Stimulated activated naive CD8-positive, alpha-beta T cell treated with anti-CD3 and anti-CD28 coated beads, Interleukin-15, Interleukin-2, amounts not matched to agents 100 U/mL and 50 U/mL, for 24 hours (primary cell): Measurements from ENCODE around the gene SP2.

Experiments used
- ATAC-seq: fragments of 150-1000 bp; cut with Tn5 transposase; one replicate; pipeline ENCODE4 v1.10.0; 2021
- DNase-seq: peaks from one replicate; pipeline ENCODE4 v3.0.0; 2021

The SP2 gene

DNA sequence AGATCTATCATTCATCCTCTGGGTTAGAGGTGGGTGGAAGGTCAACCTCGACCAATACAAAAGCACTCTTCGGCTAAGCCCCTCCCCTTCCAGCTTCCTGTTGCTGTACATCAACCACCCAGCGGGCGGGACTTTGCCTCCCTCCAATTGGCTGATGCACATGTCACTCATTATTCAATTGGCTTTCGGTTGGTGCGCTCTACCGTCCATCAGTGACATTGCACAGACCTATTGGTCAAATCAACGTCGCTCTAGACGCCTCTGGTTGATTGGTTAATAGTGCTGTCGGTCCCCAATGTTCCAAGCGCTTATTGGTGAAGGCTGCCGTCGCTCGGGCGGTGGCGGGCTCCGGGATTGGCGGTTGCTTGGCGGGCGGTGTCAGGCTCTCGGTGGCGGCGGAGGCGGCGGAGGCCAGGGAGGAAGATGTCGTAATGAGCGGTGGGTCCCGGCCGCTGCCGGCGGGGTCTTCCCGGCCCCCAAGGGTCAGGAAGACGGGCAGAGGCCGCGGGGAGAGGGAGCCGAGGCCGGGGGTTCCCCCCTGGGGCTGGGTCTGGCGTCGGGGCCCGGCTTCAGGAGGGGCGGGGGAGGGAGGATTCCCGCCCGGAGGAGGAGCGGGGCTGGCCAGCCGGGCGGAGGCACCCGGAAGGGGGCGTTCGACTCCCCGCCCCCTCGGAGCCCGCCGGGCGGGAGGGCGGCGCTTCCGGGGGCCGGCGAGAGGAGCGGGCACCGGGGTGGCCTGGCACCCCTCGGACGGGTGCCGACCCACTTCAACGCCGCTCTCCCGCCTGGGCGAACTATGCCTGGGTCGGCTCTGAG lies at the start of gene SP2:
TSS of gene SP2 (plus strand) at position 381 of the 816 bp plus-strand sequence. CDS start at position 432, 51 bp downstream.
- peak; percentile 97 for DNase-seq

DNA sequence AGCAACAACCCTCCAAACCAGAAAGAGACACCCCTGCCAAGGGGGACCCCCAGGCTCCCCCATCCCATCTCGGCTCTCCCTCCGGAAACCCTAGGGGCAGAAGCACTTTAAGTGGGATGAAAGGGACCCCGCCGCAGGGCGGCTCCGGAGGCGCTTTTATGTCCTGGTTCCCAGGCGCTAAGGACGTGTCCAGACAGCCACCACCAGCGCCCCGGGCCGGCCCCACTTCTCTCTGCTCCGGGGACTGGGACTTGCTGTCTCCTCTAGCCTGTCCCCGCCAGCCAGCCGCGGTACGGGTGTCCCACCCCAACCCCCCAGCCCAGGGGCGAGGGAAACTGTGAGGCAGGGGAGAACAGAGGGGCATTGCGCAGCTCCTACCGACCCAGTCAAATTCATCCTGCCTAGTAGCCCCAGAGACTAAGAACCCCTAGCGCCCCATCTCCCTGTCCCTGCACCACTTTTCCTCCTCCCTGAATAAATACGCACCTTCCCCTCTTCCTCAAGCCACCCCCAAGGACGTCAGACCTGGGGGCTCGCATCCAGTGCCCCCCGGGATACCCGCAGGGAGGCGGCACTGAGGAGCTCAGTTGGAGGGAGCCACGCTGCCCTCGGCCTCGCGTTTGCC lies 49.2 kb upstream of the SP2 start:
- no peak for ATAC-seq

More for the DNA sequence above, at the start of gene SP2:
- peak; percentile 97 for ATAC-seq

DNA sequence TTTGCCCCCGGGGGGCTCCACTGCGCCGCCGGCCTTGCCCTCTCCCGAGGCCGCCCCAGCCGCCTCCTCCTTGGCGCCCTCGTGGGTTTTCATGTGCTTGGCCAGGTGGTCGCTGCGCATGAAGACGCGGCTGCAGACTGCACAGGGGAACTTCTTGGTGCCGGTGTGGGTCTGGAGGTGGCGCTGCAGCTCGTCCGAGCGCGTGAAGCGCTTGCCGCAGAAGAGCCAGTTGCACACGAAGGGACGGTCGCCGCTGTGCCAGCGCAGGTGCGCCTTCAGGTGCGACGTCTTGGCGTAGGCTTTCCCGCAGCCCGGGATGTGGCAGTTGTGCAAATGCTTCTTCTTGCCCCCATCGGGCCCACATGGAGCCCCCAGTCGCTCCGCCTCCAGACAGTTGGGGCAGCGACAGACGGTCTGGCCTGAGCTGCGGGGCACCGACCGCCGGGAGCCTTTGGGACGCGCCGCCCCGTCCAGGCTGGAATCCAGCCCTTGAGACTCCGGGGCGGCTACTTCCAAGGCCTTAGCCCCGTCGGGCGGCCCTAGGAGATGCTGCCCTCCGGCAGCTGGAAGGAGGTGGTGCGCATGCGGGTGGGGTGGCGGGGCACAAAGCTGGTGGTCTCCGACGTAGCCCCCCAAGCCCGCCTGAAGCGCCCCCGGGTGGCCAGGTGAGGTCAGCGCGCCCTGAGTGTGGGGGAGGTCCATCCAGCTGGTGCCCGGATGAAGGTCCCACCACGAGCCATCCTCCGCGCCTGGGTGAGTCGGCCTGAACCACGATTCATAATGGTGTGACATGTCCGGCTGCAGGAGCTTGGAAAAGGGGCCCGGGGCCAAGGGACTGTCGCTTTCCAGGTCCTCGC lies 48.5 kb upstream of the SP2 start:
- no peak for ATAC-seq

More for the DNA sequence above, 49.2 kb upstream of the SP2 start:
- DNase-seq, result no peak

DNA sequence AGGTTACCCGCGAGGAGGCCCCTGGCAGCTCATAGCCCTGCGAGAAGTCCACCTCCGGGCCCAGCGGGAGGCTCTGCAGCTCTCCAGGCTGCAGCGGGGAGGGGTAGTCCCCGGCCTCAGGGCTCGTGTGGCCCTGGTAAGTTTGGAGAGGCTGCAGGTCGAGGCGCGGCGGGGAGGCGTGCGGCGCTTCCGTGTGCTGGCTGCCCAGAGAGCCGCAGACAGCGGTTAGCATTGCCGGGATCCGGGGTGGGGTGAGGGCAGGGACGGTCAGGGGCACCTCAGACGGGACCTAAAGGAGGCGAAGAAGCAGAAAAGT lies 47.9 kb upstream of the SP2 start:
- no peak for ATAC-seq
- DNase-seq, result no peak

More for the DNA sequence above, 48.5 kb upstream of the SP2 start:
- peak; percentile 27 for DNase-seq

DNA sequence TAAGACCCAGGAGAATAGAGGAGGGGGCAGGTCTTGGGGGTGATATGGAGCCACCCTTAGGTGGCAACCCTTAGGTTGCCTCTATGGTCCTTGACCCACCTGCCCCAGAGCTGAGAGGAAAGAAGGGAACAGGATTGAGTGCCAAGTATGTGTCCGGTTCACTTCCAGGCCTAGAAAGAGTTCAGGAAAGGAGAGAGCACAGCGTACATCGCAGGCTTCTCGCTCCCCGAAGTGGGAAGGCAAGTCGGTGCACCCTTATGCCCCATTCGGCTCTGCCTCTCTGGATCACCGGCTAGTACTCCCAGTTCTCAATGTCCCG lies 45.7 kb upstream of the SP2 start:
- no peak for DNase-seq
- no peak for ATAC-seq

DNA sequence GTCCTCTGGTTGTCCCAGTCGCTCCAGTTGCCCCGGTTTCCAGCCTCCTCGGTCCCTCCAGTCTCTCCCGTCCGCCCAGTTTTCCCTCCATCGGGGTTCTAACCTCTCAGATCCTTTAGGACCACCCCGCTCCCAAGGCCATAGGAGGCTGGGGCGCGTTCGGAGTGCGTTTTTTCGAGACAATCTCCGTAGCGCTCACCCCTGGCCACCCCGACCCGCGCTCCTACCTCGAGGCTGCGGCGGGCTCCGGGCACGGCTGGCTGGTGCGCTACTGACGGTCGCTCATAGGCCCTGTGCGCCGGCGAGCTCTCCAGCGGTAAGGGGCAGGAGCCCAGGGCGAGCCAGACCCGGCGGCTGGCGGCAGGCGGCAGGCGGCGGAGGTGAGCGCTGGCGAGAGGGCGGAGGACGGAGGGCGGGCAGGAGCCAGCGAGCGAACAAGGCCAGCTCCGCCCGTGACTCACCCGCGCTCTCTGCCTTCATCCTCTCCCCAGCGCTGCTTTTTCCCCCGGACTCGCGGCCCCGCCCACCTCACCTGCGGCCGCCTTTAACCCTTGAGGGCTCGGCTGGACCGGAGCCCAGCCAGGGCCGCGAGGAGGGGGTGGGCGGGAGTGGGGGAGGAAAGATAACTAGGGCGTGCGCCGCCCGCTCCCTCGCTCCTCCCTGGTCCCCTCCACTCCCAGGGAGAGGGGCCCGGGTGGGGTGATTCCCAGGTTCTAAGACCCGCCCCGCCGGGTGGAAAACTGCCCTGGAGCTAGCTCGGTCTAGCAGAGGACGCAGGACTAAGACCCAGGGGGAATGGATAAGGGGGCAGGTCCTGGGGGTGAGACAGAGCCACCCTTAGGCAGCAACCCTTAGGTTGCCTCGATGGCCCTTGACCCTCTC lies 45.1 kb upstream of the SP2 start, which contains the start of gene SP6:
TSS of gene SP6 (minus strand) at position 472 of the 882 bp plus-strand sequence. CDS start 2,734 bp downstream, outside the sequence.
- peak; percentile 77 for DNase-seq
- ATAC-seq, result peak; percentile 89

DNA sequence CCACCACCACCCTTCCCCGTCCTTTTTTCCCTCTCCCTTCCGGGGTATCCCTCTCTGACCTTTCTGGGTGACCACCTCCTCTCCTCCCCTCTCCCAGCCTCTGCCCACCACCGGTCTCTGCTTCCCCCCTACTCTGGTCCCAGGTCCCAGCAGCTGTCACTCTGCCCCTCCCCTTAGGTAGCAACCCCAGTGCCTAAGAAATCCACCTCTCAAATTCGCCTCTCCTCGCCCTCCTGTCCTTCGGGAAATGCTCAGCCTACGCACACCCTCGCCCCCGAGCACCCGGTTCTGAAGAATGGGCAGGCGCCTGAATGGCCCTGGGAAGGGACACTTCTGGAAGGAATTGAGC lies 44.3 kb upstream of the SP2 start:
- no peak for DNase-seq
- ATAC-seq, result no peak

DNA sequence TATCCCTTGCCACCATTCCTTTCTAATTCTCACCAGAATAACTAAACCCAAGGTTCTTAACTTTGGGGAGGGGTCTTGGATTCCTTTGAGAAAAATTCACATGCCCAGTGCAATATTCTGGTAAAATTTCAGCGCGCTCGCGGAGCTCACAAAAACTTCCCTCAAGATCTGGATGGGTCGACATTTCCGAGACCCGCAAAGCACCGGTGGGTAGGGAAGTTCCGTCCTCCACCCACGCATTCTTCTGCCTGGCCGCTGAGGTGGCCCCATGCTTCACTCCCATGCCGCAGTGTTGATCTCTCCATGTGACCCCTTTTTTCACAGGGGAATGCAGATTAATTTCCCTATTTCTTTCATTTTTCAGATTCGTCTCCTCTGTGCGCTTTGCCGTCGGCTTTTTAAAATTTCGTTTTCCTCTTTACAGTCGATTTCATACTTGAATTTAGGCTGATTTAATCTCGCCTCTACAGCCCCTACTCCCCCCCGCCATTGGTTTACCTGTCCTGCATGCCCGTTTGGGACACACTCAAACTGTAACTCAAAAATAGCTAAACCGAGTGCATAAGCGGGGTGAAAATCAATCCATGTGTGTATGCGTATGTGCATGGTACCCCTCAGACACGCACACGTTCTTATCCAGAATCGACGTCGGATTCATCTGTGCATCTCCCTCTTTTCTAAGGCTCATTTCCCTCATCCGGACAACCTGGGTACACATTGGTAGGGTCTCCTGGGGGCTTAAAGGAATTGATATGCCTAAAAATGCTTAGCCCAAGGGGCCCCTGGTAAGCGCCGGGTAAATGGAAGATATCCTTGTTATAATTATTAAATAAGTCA lies 43.7 kb upstream of the SP2 start:
- ATAC-seq (no peak), DNase-seq (no peak)

DNA sequence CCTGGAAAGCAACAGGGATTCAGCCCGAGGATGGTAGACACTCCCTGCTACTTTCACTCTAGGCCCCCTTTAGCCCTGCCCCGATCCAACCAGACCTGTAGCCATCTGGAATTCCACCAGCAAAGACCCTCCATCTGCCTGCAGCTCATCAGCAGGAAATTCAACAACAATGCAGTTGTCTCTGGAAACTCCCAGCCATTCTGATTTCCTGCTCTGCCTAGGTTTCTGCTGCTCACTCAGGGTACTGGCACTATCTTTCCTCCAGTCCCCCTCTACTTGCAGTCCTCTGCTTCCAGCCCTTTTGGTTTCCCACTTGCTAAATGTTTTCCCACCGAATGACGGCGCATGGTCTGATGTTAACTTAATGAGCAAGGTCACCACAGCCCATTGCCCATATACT lies 42.4 kb upstream of the SP2 start:
- DNase-seq, result no peak
- no peak for ATAC-seq

DNA sequence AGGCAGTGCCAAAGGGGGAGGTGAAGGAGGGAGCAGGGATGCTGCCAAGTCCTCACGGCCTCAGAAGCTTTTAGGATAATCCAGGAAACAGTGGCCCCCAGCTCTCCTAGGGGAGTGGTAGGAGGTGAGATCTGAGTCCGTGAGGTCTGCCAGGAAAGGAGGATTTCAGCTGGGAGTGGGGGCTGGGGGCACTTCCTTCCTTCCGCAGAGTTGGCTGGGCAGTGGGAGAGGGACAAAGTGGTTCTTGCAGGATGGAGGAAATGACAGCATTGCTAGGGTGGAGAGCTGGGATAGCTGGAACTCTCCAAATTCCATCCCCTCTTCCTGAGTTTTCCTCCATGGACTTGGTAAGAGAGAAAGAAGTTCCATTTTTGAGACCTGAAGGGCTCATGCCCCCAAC lies 40.3 kb upstream of the SP2 start:
- no peak for DNase-seq
- no peak for ATAC-seq

DNA sequence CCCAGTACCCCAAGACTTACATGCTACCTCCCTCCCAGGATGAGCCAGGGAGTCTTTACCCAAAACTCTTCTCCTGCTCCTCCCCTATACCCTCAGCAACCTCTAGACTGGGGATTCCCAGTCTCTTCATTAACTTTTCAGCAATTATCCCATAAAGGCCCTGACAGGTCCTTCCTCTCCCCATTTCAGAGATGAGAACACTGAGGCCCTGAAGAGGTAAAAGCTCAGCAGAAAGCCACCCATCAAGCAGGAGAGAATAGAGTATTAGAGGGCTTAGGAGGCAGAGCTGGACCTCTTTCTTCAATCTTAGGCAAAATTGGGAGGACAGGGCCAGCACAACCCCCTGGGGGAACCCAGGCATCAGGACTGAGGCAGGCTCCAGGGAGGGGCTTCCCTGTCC lies 39.2 kb upstream of the SP2 start:
- no peak for ATAC-seq

DNA sequence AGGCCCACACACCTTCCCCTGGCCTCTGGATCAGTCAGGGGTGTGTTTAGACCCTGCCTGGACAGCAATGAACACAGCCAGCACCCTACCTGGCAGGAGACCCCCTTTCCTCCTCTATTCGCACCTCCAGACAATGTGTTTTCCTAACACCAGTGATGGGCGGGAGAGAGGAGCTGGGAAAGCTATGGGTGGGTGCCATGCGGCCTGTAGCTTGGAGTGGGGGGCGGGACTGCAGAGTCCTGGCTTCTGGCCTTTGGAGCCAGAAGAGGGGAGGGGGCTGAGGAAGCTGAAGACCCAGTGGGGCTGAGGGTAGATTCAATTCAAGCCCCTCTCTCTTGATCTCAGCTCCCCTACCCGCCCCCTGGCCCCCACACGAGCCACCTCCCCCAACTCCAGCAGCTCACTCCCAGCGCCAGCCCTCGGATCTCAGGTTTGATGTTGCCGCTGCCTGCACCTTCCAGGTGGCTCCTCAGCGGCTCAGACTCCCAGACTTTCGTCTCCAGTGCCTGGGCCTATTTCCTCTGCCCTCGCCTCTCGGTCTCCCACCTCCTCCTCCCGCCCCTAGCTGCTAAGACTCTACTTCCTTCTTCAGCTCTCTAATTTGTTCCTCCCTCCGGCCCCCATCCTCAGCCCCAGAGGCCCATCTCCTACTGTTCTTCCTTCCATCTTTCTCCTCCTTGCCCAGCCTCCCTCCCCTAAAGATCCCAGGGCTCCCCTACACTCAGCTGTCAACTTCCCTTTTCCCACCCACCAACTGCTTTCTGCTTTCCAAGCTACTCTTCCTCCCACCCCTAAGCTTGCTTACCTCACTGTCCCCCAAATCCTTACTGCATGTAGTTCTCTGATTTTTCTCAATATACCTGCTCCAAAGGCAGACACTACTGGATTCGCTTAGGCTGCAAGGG lies 38.2 kb upstream of the SP2 start:
- ATAC-seq (no peak), DNase-seq (no peak)

More for the DNA sequence above, 39.2 kb upstream of the SP2 start:
- no peak for DNase-seq

DNA sequence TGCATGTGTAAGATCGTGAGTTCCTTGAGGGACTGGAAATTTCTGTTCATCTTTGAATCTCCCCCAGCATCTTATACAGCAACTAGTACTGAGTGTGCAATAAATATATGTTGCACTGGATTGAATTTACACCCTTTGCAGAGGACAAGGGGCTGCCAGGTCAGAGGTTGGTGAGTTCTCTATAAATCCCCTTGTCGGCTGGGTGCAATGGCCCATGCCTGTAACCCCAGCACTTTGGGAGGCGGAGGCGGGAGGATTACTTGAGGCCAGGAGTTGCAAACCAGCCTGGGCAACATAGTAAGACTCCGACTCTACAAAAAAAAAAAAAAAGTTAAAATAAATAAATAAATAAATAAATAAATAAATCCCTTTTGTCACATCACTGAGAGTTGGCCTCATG lies 35.6 kb upstream of the SP2 start:
- no peak for DNase-seq
- no peak for ATAC-seq

DNA sequence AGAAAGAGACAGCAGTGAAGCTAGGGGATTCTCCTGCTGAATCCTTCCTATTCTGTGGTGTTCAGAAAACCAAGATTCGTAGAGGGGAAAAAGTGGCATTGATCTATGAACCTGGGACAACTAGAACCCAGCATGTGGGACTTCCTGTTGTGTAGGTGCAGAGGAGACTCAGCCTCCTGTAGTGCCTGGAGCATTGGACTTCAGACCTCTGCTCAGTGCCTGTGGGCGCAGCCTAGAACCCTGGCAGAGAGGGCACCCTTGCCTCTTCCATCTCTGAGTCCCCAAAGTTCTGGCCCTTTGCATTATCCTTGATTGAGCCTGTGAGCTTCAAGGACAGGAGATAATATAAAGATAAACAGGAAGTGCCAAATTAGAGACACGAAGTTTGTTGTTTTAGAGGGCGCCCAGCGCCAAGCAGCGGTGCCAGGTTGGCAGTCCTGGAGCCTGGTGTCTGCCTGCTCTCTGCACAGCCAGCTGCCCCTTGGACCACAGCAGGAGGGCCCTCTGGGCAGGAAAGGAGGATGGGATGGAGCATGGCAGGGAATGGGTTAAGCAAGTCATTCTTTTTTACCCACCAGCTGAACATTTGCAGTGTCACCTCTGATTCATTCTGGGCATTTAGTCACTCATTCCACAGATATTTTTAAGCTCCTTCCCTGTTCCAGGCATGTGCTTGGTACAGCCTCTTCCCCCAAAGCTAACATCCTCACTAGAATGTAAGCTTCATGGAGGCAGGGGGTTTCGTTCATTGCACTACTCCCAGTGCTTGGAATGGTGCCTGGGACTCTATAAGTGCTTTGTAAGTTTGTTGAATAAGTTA lies 33.2 kb upstream of the SP2 start:
- DNase-seq (no peak), ATAC-seq (no peak)

DNA sequence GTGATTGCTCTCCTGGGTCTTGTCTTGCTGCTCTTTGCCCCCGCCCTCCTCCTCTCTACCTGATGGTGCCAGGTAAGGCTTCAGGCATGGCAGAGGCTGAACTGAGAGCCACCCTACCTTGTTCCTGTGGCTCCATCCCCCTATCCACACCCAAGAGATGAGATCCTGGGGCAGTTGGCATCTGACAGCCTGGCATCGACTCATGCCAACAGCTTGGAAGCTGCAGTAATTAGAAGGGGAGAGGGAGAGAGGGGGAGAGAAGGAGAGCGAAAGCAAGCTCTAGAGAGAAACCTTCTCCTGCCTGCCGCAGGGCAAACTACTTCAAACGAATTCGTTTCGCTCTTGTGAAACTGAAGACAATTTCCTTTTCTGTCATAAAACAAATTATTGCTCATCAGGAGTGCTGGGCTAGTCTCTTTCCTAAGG lies 31.2 kb upstream of the SP2 start:
- ATAC-seq, result peak; percentile 24

DNA sequence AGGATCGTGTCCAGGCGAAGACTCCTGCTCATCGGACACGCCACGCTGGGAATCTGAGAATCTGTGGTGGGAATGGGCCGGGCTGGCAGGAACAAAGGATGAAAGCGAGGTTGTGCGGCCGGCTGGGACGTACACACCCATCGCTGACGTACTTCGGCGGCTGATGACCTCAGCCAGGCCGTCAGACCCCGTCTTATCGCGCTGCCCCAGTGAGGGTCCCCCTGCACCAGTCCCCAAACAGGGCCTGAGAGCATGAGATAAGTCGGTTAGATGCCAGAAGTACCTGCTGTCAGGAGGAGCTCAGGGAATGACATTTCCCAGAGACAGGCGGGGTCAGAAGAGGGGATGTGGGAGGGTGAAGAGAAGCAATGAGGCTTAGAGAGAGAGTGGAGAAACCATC lies 29.1 kb upstream of the SP2 start:
- no peak for DNase-seq
- no peak for ATAC-seq

More for the DNA sequence above, 31.2 kb upstream of the SP2 start:
- DNase-seq, result no peak

DNA sequence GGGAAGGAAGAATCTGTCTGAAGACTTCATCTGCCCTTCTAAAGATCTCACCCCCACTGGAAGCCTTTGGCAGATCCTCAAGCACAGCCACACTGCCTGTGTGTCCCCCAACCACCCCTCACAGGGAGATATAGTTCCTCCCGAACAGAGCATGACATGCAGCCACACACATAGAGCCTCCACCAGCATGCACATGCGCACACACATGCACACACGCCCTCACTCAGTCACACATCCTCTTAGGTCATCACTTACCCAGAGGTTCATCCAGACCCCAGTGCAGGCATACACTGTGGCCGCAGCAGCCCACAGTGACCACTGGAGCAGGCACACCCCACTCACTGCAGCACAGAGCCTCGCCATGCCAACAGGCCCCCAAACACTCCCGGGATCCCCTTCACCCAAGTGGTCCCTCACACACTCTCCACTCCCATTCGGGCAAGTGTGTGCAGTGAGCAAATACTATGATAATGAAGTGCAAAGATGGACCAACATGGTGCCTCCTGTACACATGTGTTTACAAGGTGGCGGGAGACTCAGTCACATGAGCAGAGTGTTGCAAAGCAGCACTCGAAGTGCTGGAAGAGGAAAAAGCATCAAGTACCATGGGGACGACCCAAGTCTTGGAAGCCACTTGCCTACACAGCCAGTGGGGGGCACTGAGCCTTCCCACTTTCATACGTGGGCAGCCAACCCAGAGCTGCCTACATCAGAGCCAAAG lies 28.1 kb upstream of the SP2 start:
- ATAC-seq, result no peak

DNA sequence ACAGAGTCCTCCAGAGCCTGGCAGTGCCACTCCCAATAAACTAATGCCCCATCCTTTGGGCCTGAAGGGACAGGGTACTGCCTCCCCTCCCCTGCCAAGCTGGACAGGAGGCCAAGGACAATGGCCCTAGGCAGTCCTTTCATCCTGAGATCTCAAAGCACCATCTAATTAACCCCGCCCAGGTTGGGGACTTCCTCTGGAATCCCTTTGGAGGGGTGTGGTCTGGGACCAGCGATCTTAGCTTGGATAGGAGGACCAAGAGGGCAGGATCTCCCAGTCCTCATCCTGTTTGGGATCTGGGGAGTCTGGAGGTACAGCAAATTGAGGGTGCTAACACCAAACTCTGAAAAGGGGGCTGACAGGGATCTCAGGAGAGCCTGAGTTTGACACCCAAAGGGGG lies 26.9 kb upstream of the SP2 start:
- DNase-seq (no peak), ATAC-seq (no peak)

More for the DNA sequence above, 28.1 kb upstream of the SP2 start:
- DNase-seq, result no peak
